Caco-2 (cell line): ENCODE measurements around the gene ID1. TPM values are rescaled to one million over a fixed set of nuclear protein-coding genes. Genes with fewer than 3 reads are reported as not detected.
A peak's percentile ranks its signal among the peaks of the same experiment; 100 is the strongest.
"Not testable (repeated sequence)": the region's sequence is repeated elsewhere in the genome, so short reads cannot be mapped to it uniquely, and the experiment has no call there.

Source experiments
- BruUV-seq: library from RNA; stranded (reverse); fragments of 400-500 nt; replicated peaks from 2 replicates; lab custom pipeline; 2021; lab: Mats Ljungman, UMichigan
- CTCF ChIA-PET: fragments of 300-600 bp; sonication (Branson Sonifier 250); formaldehyde crosslinking; loops from one replicate; lab custom pipeline; 2022; ENCODE audit warnings: antibody characterized with exemption; lab: Charles Lee
- POLR2A ChIA-PET: fragments of 300-600 bp; sonication (Branson Sonifier 250); formaldehyde crosslinking; loops from one replicate; lab custom pipeline; 2022; ENCODE audit warnings: antibody characterized with exemption; lab: Charles Lee
- DNase-seq, 2 experiments: peaks; one replicate each; pipeline versions ENCODE4 v3.0.0 to v3.0.0-alpha.2; 2020 to 2022
- H3K27me3 ChIP-seq: replicated peaks from 2 replicates; pipeline ENCODE4 v1.6.0; 2011; ENCODE audit warnings: low read length; ENCODE audit not compliant: control insufficient read depth, insufficient read depth
- H3K36me3 ChIP-seq: 2 replicates; pipeline ENCODE4 v1.5.1; 2011; ENCODE audit warnings: low read length; ENCODE audit not compliant: control insufficient read depth, insufficient read depth
- H3K4me1 ChIP-seq: fragments of 250-450 bp; sonication (Bioruptor Pico); 2 replicates; pipeline ENCODE4 v1.5.1; 2020; ENCODE audit warnings: mild to moderate bottlenecking
- H3K4me3 ChIP-seq: 2 replicates; pipeline ENCODE4 v1.5.1; 2011; ENCODE audit warnings: low read depth, mild to moderate bottlenecking, control low read depth, low read length
- H3K9me3 ChIP-seq: fragments of 250-450 bp; sonication (Bioruptor Pico); 2 replicates; pipeline ENCODE4 v1.5.1; 2020; ENCODE audit warnings: mild to moderate bottlenecking, moderate library complexity
- H3K27ac Mint-ChIP-seq: one replicate; pipeline ENCODE4 v1.8.0; 2022; ENCODE audit warnings: mixed read lengths; ENCODE audit not compliant: unreplicated experiment
- H3K27me3 Mint-ChIP-seq: one replicate; pipeline ENCODE4 v1.8.0; 2022; ENCODE audit warnings: mixed read lengths; ENCODE audit not compliant: insufficient read depth, unreplicated experiment
- H3K36me3 Mint-ChIP-seq: one replicate; pipeline ENCODE4 v1.8.0; 2022; ENCODE audit warnings: mild to moderate bottlenecking, mixed read lengths; ENCODE audit not compliant: insufficient read depth, unreplicated experiment
- H3K4me1 Mint-ChIP-seq: one replicate; pipeline ENCODE4 v1.8.0; 2022; ENCODE audit warnings: low read depth, mixed read lengths; ENCODE audit not compliant: unreplicated experiment
- H3K4me3 Mint-ChIP-seq: one replicate; pipeline ENCODE4 v1.8.0; 2022; ENCODE audit warnings: mild to moderate bottlenecking, moderate library complexity, mixed read lengths; ENCODE audit not compliant: unreplicated experiment
- H3K9me3 Mint-ChIP-seq: one replicate; pipeline ENCODE4 v1.8.0; 2022; ENCODE audit warnings: mixed read lengths; ENCODE audit not compliant: unreplicated experiment
- CTCF ChIP-seq, 2 experiments: fragments of 200-600 bp in 1 of 2; IDR thresholded peaks; 1 replicate in 1 of 2; 2 replicates in 1 of 2; pipeline versions ENCODE4 v1.5.1 to v1.8.0; 2011 to 2022; ENCODE audit warnings: antibody characterized with exemption in 1 of 2, control low read depth in 1 of 2, inconsistent platforms in 1 of 2, low read depth in 1 of 2, low read length in 1 of 2, mild to moderate bottlenecking in 1 of 2, moderate library complexity in 1 of 2; ENCODE audit not compliant: insufficient read depth in 1 of 2, severe bottlenecking in 1 of 2, unreplicated experiment in 1 of 2
- intact Hi-C: fragments of 100-400 bp; cut with micrococcal nuclease; formaldehyde crosslinking; loops from one replicate; pipeline ENCODE4 v1.10.0; 2022; ENCODE audit not compliant: unreplicated experiment
- total RNA-seq: library from RNA; stranded (reverse); gene quantifications from 2 replicates; pipeline ENCODE4 v1.2.3, GENCODE V29; 2022

The ID1 gene
- total RNA-seq, 1 experiment from 2014 or later, result 163 TPM

- peaks cover 67% of the 10 kb centered on the region for H3K4me1 Mint-ChIP-seq
- H3K4me3 Mint-ChIP-seq, result peak overlapping the region; percentile 88
- ChIA-PET POLR2A (interaction anchor here (0.8 to 3.3 kb wide), 13 partner anchors 12 to 115 kb away, joined by 4 to 178 read pairs (median 8); partner anchors contain the start of gene BCL2L1), CTCF (interaction anchor here (0.7 to 13.0 kb wide), 9 partner anchors 12 to 115 kb away, joined by 3 to 1708 read pairs (median 4); partner anchors contain the start of gene BCL2L1)
- Histone ChIP-seq H3K4me1 (peaks cover 75% of the 10 kb centered on the region), H3K36me3 (no peaks in the 10 kb centered on the region), H3K4me3 (peak overlapping the region; percentile 23), H3K9me3 (no peaks in the 10 kb centered on the region), H3K27me3 (no peaks in the 10 kb centered on the region)
- H3K27me3 Mint-ChIP-seq, result no peaks in the 10 kb centered on the region
- intact Hi-C loops, result loop anchor here (1.0 kb wide), 4 partner anchors 12 to 113 kb away; no protein-coding TSS in a partner anchor
- H3K9me3 Mint-ChIP-seq, result no peaks in the 10 kb centered on the region
- peak overlapping the region; percentile 98 for H3K27ac Mint-ChIP-seq
- H3K36me3 Mint-ChIP-seq, result peaks cover 79% of the 10 kb centered on the region
- BruUV-seq, result TSS peak; percentile 13
- no peak for DNase-seq
- TF ChIP-seq CTCF (IDR thresholded peaks at IDR 0.05; ENCODE audit: insufficient read depth in 1 of 2, low read depth in 1 of 2, low read length in 1 of 2, severe bottlenecking in 1 of 2, unreplicated experiment in 1 of 2), result no peak
Observed at GRCh38 chr20:31607640-31608250, 2.7 kb downstream of the ID1 start.

DNA sequence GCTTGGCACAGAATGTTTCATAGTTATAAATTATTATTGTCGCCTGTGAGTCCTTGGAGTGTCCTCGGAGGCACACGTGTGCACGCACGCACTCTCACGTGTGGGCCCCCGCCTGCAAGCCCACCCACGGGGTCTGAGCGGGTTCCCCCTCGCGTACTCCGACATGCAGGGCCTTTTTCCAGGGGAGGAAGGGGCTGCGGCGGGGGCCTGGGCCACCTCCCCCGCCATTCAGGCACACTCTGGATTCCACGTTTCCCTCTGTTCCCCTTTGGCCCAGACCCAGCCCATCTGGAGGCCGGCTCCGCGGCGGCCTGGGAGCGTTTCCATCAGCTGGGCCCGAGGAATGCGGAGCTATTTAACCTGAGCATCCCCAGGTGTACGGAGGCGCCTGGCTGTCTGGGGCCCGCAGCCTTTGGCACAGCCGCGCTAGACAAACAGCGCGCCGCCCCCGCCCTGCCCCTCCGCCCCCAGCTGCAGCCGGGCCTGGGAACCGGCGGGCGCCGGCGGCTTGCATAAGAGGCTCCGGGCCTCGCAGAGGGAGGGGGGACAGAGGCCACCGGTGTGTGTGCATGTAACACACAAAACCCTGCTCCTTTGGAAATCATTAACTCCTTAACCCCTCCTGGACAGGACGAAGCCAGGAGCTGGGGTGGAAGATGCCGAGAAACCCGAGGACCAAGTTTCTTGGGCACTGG lies 3.3 kb downstream of the ID1 start:
- intact Hi-C loops, result loop anchor here (1.0 kb wide), 4 partner anchors 13 to 112 kb away; no protein-coding TSS in a partner anchor
- Mint-ChIP-seq H3K36me3 (peaks cover 77% of the 10 kb centered on the region), H3K4me3 (peak overlapping the region; percentile 88), H3K27me3 (no peaks in the 10 kb centered on the region), H3K9me3 (no peaks in the 10 kb centered on the region), H3K27ac (peak overlapping the region; percentile 98), H3K4me1 (peaks cover 68% of the 10 kb centered on the region)
- Histone ChIP-seq H3K4me1 (peaks cover 69% of the 10 kb centered on the region), H3K4me3 (peak overlapping the region; percentile 23), H3K27me3 (no peaks in the 10 kb centered on the region), H3K36me3 (no peaks in the 10 kb centered on the region), H3K9me3 (no peaks in the 10 kb centered on the region)
- TF ChIP-seq CTCF (IDR thresholded peaks at IDR 0.05; ENCODE audit: insufficient read depth in 1 of 2, low read depth in 1 of 2, low read length in 1 of 2, severe bottlenecking in 1 of 2, unreplicated experiment in 1 of 2), result no peak
- peak; percentile 100 for DNase-seq
- ChIA-PET CTCF (interaction anchor here (0.6 to 13.0 kb wide), 13 partner anchors 13 to 152 kb away, joined by 3 to 1708 read pairs (median 4); partner anchors contain the start of gene BCL2L1), POLR2A (interaction anchor here (0.6 to 3.3 kb wide), 18 partner anchors 13 to 1155 kb away, joined by 3 to 178 read pairs (median 6); partner anchors contain the start of gene BCL2L1)
- no TSS peak for BruUV-seq

- H3K4me3 ChIP-seq, H3K27me3 Mint-ChIP-seq, H3K9me3 ChIP-seq, DNase-seq, H3K9me3 Mint-ChIP-seq, BruUV-seq, H3K36me3 ChIP-seq, H3K27me3 ChIP-seq: not testable (repeated sequence)
- peaks cover 51% of the 10 kb centered on the region for H3K4me1 ChIP-seq
- ChIA-PET POLR2A (interaction anchor here (0.5 to 3.6 kb wide), 16 partner anchors 8 to 112 kb away, joined by 3 to 230 read pairs (median 8); partner anchors contain the start of gene ID1), CTCF (interaction anchor here (0.6 to 13.0 kb wide), 41 partner anchors 8 to 235 kb away, joined by 3 to 1708 read pairs (median 7); partner anchors contain the start of genes BCL2L1, HM13, ID1 and TPX2)
- intact Hi-C loops, result loop anchor here (1.0 to 2.0 kb wide), 4 partner anchors 8 to 151 kb away; no protein-coding TSS in a partner anchor
- Mint-ChIP-seq H3K4me3 (peak overlapping the region; percentile 57), H3K27ac (peak overlapping the region; percentile 98), H3K4me1 (peaks cover 50% of the 10 kb centered on the region), H3K36me3 (peaks cover 40% of the 10 kb centered on the region)
Observed at GRCh38 chr20:31612271-31612640, 7.2 kb downstream of the ID1 start.
